Right atrium auricular region (tissue), 2 donors: ENCODE results near the gene CTNNB1. TPM values are rescaled to one million over a fixed set of nuclear protein-coding genes. Genes with fewer than 3 reads are reported as not detected.

Experiments used
- DNase-seq: peaks from one replicate; pipeline ENCODE4 v3.0.0-alpha.2; 2019; ENCODE audit warnings: low spot score
- H3K27ac ChIP-seq, 2 donors: fragments of 200-600 bp; sonication (generic); 1 replicate in 1 of 2; 2 replicates in 1 of 2; pipeline ENCODE4 v1.5.1; 2016 to 2019
- H3K27me3 ChIP-seq, 2 donors: fragments of 200-600 bp; sonication (generic); one replicate each; pipeline versions ENCODE4 v1.5.1 to v1.6.0; 2017 to 2019
- H3K36me3 ChIP-seq: fragments of 200-600 bp; sonication (generic); one replicate; pipeline ENCODE4 v1.5.1; 2016
- H3K4me1 ChIP-seq, 2 donors: fragments of 200-600 bp; sonication (generic); one replicate each; pipeline versions ENCODE4 v1.5.1 to v1.6.0; 2017 to 2019
- H3K4me3 ChIP-seq, 2 donors: fragments of 200-600 bp; sonication (generic); 1 replicate in 1 of 2; 2 replicates in 1 of 2; pipeline ENCODE4 v1.5.1; 2017 to 2019; ENCODE audit warnings: mild to moderate bottlenecking in 1 of 2, moderate library complexity in 1 of 2
- H3K9me3 ChIP-seq, 2 donors: fragments of 200-600 bp; sonication (generic); one replicate each; pipeline ENCODE4 v1.5.1; 2019
- CTCF ChIP-seq, 2 donors: fragments of 200-600 bp; sonication (generic); IDR thresholded peaks; one replicate each; pipeline ENCODE4 v1.5.1; 2019; ENCODE audit warnings: antibody characterized with exemption in 2 of 2
- total RNA-seq, 2 donors: library from RNA; depleted of rRNA; stranded (reverse); fragments of >200 nt; gene quantifications; one replicate each; pipeline ENCODE4 v1.1.0, GENCODE V29; 2016

The CTNNB1 gene
- total RNA-seq, 2 donors from 2014 or later = 156 to 261 TPM

GRCh38 chr3:41198046-41198445 lies 1.3 kb upstream of the CTNNB1 start:
- no peaks in the 10 kb centered on the region for H3K36me3 ChIP-seq
- no peak for DNase-seq
- no peaks in the 10 kb centered on the region for H3K9me3 ChIP-seq
- no peak overlapping the region for H3K4me3 ChIP-seq
- no peak for TF ChIP-seq CTCF (IDR thresholded peaks at IDR 0.05)
- no peaks in the 10 kb centered on the region for H3K27me3 ChIP-seq
- peaks cover 0 to 25% of the 10 kb centered on the region in 2 donors for H3K4me1 ChIP-seq
- H3K27ac ChIP-seq = peak overlapping the region; percentile 94 to 99

GRCh38 chr3:41198526-41198925 lies 779 bp upstream of the CTNNB1 start:
- H3K27ac ChIP-seq = peak overlapping the region; percentile 94 to 99

GRCh38 chr3:41199866-41200668 lies 762 bp downstream of the CTNNB1 start:
- no peak for DNase-seq
- H3K4me1 ChIP-seq = peaks cover 0 to 46% of the 10 kb centered on the region in 2 donors

More at GRCh38 chr3:41198526-41198925, 779 bp upstream of the CTNNB1 start:
- TF ChIP-seq CTCF (IDR thresholded peaks at IDR 0.05) = no peak
- Histone ChIP-seq H3K9me3 (no peaks in the 10 kb centered on the region), H3K36me3 (no peaks in the 10 kb centered on the region), H3K4me1 (peaks cover 0 to 30% of the 10 kb centered on the region in 2 donors), H3K4me3 (peak overlapping the region; percentile 82 to 97), H3K27me3 (no peaks in the 10 kb centered on the region)
- DNase-seq = no peak

GRCh38 chr3:41200669-41201021 lies 1.3 kb downstream of the CTNNB1 start:
- Histone ChIP-seq H3K4me1 (peaks cover 0 to 51% of the 10 kb centered on the region in 2 donors), H3K36me3 (no peaks in the 10 kb centered on the region), H3K27ac (peak overlapping the region; percentile 94 to 99), H3K27me3 (no peaks in the 10 kb centered on the region), H3K4me3 (peak overlapping the region; percentile 82 to 97), H3K9me3 (no peaks in the 10 kb centered on the region)
- no peak for TF ChIP-seq CTCF (IDR thresholded peaks at IDR 0.05)
- DNase-seq = no peak

More at GRCh38 chr3:41199866-41200668, 762 bp downstream of the CTNNB1 start:
- Histone ChIP-seq H3K4me3 (peak overlapping the region; percentile 82 to 97), H3K9me3 (no peaks in the 10 kb centered on the region), H3K27me3 (no peaks in the 10 kb centered on the region), H3K36me3 (no peaks in the 10 kb centered on the region), H3K27ac (peak overlapping the region; percentile 94 to 99)
- no peak for TF ChIP-seq CTCF (IDR thresholded peaks at IDR 0.05)

GRCh38 chr3:41202075-41202833 lies 2.9 kb downstream of the CTNNB1 start:
- Histone ChIP-seq H3K27me3 (no peaks in the 10 kb centered on the region), H3K36me3 (no peaks in the 10 kb centered on the region), H3K9me3 (no peaks in the 10 kb centered on the region), H3K27ac (peak overlapping the region; percentile 28 to 94), H3K4me3 (peak overlapping the region in 1 of 2 donors; percentile 82), H3K4me1 (peaks cover 0 to 67% of the 10 kb centered on the region in 2 donors)
- TF ChIP-seq CTCF (IDR thresholded peaks at IDR 0.05) = no peak
- no peak for DNase-seq
